Ectodermal cell (in vitro differentiated cells): ENCODE measurements around the gene INPPL1.

Experiments used
- H3K27ac ChIP-seq: 2 replicates; pipeline ENCODE4 v1.7.0; 2013; ENCODE audit warnings: mild to moderate bottlenecking, low read depth, low read length; ENCODE audit not compliant: insufficient read depth, poor library complexity, severe bottlenecking
- H3K27me3 ChIP-seq: 2 replicates; pipeline ENCODE4 v1.7.0; 2013; ENCODE audit warnings: mild to moderate bottlenecking, low read length; ENCODE audit not compliant: insufficient read depth, control insufficient read depth, poor library complexity, severe bottlenecking
- H3K36me3 ChIP-seq: one replicate; pipeline ENCODE4 v1.7.0; 2013; ENCODE audit warnings: low read length; ENCODE audit not compliant: control insufficient read depth, insufficient read depth
- H3K4me1 ChIP-seq: one replicate; pipeline ENCODE4 v1.7.0; 2013; ENCODE audit warnings: low read length; ENCODE audit not compliant: control insufficient read depth, insufficient read depth
- H3K4me3 ChIP-seq: 2 replicates; pipeline ENCODE4 v1.7.0; 2013; ENCODE audit warnings: low read depth, low read length, control low read depth; ENCODE audit not compliant: insufficient read depth
- H3K9me3 ChIP-seq: 2 replicates; pipeline ENCODE4 v1.7.0; 2013; ENCODE audit warnings: mild to moderate bottlenecking, low read length, moderate library complexity; ENCODE audit not compliant: control insufficient read depth
- WGBS, 2 experiments: methylation state at CpG; one replicate each; pipeline ENCODE4 v1.1.7; 2013; ENCODE audit warnings: missing lambda C conversion rate in 2 of 2; 5-methylcytosine and 5-hydroxymethylcytosine counted together

INPPL1 gene

DNA sequence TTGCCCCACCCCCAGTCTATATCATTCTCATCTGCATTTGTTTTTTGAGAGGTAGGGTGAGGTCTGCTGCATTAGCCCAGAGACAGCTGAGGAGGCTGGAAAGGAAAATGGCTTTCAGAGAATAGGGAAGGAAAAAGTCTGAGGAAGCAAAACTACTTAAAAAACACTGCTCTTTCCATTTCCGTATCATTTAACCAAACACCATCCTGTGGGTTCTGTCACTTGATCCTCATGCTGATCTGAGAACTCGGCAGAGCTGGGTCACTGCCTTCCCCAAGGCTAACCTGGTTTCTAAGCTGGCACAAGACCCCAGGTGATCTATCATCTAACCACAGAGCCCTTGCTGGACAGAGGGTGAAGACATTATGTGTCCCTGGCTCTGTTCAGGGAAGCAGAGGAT lies 6.7 kb upstream of the INPPL1 start:
- WGBS, 2 experiments: 65 to 85% methylated on average over 2 of the region's 2 CpGs
- no peaks in the 10 kb centered on the region for H3K9me3 ChIP-seq
- H3K36me3 ChIP-seq: no peaks in the 10 kb centered on the region
- peaks cover 7% of the 10 kb centered on the region for H3K4me1 ChIP-seq
- no peak overlapping the region for H3K4me3 ChIP-seq
- H3K27me3 ChIP-seq: no peaks in the 10 kb centered on the region
- no peak overlapping the region for H3K27ac ChIP-seq

GRCh38 chr11:72218251-72218745 lies 6.3 kb upstream of the INPPL1 start:
- Histone ChIP-seq H3K27me3 (no peaks in the 10 kb centered on the region), H3K9me3 (no peaks in the 10 kb centered on the region), H3K36me3 (no peaks in the 10 kb centered on the region), H3K27ac (no peak overlapping the region), H3K4me3 (no peak overlapping the region), H3K4me1 (peaks cover 8% of the 10 kb centered on the region)
- 89 to 91% methylated on average over 5 of the region's 5 CpGs for WGBS, 2 experiments

DNA sequence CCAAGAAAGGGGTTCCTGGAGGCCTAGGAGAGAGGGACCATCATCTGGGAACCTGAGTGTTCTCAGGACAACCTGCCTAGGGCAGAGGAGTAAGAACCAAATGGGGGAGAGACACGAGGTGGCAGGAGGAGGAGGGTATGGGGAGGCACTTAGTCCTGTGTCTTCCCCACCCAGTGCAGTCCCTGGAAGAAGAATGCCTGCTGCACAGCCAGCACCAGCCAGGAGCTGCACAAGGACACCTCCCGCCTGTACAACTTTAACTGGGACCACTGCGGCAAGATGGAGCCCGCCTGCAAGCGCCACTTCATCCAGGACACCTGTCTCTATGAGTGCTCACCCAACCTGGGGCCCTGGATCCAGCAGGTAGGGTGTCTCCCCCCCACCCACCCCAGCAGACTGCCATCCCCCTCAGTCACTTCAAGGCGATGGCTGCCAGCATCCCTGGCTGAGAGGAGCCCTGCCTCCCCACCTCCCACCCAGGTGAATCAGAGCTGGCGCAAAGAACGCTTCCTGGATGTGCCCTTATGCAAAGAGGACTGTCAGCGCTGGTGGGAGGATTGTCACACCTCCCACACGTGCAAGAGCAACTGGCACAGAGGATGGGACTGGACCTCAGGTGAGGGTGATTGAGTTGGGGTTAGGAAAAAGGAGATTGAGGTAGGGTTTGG lies 3.7 kb upstream of the INPPL1 start:
- H3K9me3 ChIP-seq: no peaks in the 10 kb centered on the region

DNA sequence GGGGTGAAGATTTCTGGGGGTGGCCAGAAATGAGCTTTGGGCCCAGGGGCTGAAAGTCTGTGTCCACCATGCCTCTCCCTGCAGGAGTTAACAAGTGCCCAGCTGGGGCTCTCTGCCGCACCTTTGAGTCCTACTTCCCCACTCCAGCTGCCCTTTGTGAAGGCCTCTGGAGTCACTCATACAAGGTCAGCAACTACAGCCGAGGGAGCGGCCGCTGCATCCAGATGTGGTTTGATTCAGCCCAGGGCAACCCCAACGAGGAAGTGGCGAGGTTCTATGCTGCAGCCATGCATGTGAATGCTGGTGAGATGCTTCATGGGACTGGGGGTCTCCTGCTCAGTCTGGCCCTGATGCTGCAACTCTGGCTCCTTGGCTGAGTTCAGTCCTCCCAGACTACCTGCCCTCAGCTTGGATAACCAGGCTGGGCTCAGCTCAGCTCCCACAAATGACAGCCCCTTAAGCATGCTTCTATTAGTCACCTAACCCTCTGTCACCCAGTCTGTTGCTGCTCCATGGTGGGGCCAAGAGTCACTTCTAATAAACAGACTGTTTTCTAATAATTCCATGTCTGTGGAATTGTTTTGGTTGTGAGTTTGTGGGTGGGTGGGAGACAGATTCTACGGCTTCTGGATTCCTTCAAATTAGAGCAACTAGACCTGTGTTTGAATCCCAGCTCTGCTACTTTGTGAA lies 3.0 kb upstream of the INPPL1 start:
- no peak overlapping the region for H3K4me3 ChIP-seq
- no peaks in the 10 kb centered on the region for H3K9me3 ChIP-seq
- no peaks in the 10 kb centered on the region for H3K27me3 ChIP-seq
- H3K4me1 ChIP-seq: peaks cover 19% of the 10 kb centered on the region
- H3K36me3 ChIP-seq: no peaks in the 10 kb centered on the region
- H3K27ac ChIP-seq: no peak overlapping the region
- WGBS, 2 experiments: 83 to 88% methylated on average over 7 of the region's 7 CpGs

More for the DNA sequence above, 3.7 kb upstream of the INPPL1 start:
- H3K4me3 ChIP-seq: no peak overlapping the region
- H3K36me3 ChIP-seq: no peaks in the 10 kb centered on the region
- H3K27ac ChIP-seq: no peak overlapping the region
- H3K4me1 ChIP-seq: peaks cover 14% of the 10 kb centered on the region
- WGBS, 2 experiments: 88 to 94% methylated on average over 10 of the region's 10 CpGs
- H3K27me3 ChIP-seq: no peaks in the 10 kb centered on the region

- Histone ChIP-seq H3K27ac (no peak overlapping the region), H3K36me3 (peaks cover under 1% of the 10 kb centered on the region), H3K27me3 (no peaks in the 10 kb centered on the region), H3K4me1 (peaks cover 25% of the 10 kb centered on the region), H3K9me3 (no peaks in the 10 kb centered on the region), H3K4me3 (peak overlapping the region; percentile 80)
- 75 to 76% methylated on average over 6 of the region's 6 CpGs for WGBS, 2 experiments
Measured at GRCh38 chr11:72222106-72222891, 2.3 kb upstream of the INPPL1 start.

DNA sequence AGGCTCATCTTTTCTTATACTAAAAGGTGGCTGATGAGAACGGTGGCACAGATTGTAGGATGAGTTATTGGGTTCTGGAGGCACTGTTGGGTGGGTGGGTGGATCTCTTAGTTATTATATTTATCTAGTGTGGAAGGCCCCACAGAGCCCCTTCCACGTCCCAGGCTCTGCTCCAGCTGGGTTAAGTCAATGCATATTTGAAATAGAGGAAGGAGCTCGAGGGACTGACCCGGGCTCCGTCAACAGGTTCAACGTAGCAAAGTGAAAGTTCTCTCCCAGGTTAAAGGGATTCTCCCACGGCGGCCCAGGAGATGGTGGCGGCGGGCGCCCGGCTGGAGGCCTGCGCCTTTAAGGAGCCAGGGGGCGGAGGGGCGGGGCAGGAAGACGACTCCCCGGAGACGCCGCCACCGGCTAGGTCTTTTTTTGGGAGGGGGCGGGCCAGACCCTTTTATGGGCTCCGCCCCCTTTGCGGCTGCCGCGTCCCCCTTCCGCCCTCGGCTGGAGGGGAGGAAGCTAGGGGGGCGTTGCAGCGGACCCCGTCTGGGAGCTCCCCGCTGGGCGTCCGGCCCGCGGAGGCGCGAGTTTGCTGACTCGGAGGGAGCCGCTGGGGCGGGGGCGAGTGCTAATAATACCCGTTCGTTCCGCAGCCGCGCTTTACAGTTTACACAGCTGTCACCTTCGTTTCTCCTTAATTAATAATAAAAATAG lies 1.5 kb upstream of the INPPL1 start:
- WGBS, 2 experiments: 1% methylated on average over 47 of the region's 47 CpGs

DNA sequence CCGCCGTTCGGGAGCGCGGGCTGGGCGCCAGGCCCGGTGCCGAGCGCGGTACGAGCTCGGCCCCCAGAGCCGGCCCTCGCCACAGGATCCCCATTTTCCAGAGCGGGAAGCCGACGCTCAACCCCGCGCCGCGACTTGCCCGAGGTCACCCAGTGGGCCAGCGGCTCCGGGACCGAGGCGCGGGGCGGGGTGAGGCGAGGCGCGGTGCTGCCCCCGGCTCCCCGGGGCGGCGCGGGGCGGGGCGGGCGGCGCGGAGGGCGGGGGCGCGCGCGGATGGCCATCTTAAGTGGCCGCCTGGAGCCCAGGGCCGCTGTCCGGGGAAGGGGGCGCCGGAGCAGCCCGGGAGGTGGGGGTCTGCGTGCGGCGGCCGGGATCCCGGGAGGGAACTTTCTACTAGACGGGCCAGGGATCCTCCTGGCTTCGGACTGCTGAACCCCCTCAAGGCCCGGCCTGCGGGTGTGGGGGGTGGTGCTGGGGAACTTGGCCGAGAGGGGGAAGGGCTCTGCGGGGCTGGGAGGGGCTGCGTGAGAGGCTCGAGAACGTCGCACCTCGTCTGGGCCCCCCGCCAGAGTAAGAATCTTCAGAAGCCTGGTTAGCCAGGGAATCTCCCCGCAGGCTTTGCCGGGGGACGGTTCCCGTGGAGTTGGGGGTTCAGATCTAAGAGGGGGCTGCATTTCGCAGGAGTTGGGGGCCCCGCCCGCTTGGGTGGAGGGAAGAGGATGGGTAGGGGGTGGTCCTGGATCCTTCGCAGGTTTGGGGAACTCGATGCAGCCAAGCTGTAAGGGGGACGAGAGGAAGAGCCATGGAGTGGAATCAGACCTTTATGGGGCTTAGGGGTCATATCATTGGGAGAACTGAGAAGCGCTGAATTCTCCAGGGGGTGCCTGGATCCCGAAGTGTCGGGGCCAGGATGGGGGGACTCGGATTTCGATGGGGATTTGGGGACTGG lies 678 bp upstream of the INPPL1 start:
- Histone ChIP-seq H3K4me3 (peak overlapping the region; percentile 80), H3K9me3 (no peaks in the 10 kb centered on the region), H3K27me3 (no peaks in the 10 kb centered on the region), H3K4me1 (peaks cover 25% of the 10 kb centered on the region), H3K27ac (peak overlapping the region; percentile 67), H3K36me3 (peaks cover 5% of the 10 kb centered on the region)
- 0 to 1% methylated on average over 84 of the region's 84 CpGs for WGBS, 2 experiments

More for the DNA sequence above, 1.5 kb upstream of the INPPL1 start:
- no peaks in the 10 kb centered on the region for H3K27me3 ChIP-seq
- H3K4me1 ChIP-seq: peaks cover 25% of the 10 kb centered on the region
- H3K4me3 ChIP-seq: peak overlapping the region; percentile 80
- H3K36me3 ChIP-seq: peaks cover 5% of the 10 kb centered on the region
- peak overlapping the region; percentile 67 for H3K27ac ChIP-seq
- H3K9me3 ChIP-seq: no peaks in the 10 kb centered on the region

DNA sequence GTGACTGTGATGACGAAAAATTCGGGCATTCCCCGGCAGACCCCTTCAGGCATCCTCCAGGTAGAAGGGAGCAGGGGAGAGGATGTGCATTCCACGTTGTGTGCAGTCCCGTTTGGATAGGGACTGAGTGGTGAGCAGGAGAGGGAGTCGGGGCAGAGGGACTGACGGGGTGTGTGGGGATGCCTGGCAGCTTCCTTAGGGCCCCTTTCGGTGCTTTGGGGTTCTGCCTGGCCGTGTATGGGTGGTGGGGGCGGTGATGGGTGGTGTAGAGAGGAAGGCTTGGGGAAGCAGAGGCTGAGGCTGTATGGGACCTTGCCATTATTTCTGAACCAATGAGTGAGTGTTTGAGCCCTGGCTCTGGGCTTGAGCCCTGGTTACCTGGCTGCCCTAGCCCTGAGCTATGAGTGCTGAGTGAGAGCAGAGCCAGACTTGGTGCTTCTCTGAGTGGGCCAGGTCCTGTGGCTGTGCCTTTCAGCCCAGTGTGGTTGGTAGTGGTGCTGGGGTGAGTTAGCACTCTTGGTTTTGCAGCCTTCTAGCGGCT lies 914 bp downstream of the INPPL1 start:
- Histone ChIP-seq H3K27ac (no peak overlapping the region), H3K4me3 (peak overlapping the region; percentile 80), H3K9me3 (no peaks in the 10 kb centered on the region)

GRCh38 chr11:72226701-72227100 lies 2.1 kb downstream of the INPPL1 start:
- Histone ChIP-seq H3K36me3 (peaks cover 29% of the 10 kb centered on the region), H3K27ac (no peak overlapping the region), H3K9me3 (no peaks in the 10 kb centered on the region), H3K27me3 (no peaks in the 10 kb centered on the region), H3K4me1 (peaks cover 25% of the 10 kb centered on the region), H3K4me3 (no peak overlapping the region)
- 92% methylated on average over 5 of the region's 5 CpGs for WGBS, 2 experiments

More for the DNA sequence above, 914 bp downstream of the INPPL1 start:
- 8 to 11% methylated on average over 11 of the region's 11 CpGs for WGBS, 2 experiments
- Histone ChIP-seq H3K36me3 (peaks cover 18% of the 10 kb centered on the region), H3K4me1 (peaks cover 25% of the 10 kb centered on the region), H3K27me3 (no peaks in the 10 kb centered on the region)
